HepG2 (cell line): ENCODE data around the gene NOSIP. TPM values are rescaled to one million over a fixed set of nuclear protein-coding genes. Genes with fewer than 3 reads are reported as not detected.

Experiments used
- ESRRA ChIP-seq: sonication (generic); formaldehyde crosslinking; IDR thresholded peaks from 2 replicates; pipeline ENCODE4 v1.5.1; 2020; ENCODE audit warnings: mild to moderate bottlenecking, low read depth, missing genetic modification reagents
- FOSL1 ChIP-seq: sonication (generic); formaldehyde crosslinking; IDR thresholded peaks from 2 replicates; pipeline ENCODE4 v1.9.0; 2021; ENCODE audit warnings: missing genetic modification reagents, borderline replicate concordance
- FOXA1 ChIP-seq, 2 experiments: fragments of 450-650 bp in 1 of 2; sonication (generic) in 1 of 2; formaldehyde crosslinking in 1 of 2; IDR thresholded peaks; 2 replicates each; pipeline versions ENCODE4 v1.4.0 to v1.6.1; 2016 to 2020; ENCODE audit warnings: missing genetic modification reagents in 1 of 2
- GTF3A ChIP-seq: sonication (generic); formaldehyde crosslinking; conservative IDR thresholded peaks from 2 replicates; pipeline ENCODE4 v1.4.0; 2020; ENCODE audit warnings: mild to moderate bottlenecking, missing genetic modification reagents
- HDAC6 ChIP-seq: fragments of 200-600 bp; sonication (generic); IDR thresholded peaks from 2 replicates; pipeline ENCODE4 v1.7.0; 2017; ENCODE audit warnings: mild to moderate bottlenecking, antibody characterized with exemption, low read length, low read depth
- KDM6A ChIP-seq: IDR thresholded peaks from 2 replicates; pipeline ENCODE4 v1.6.1; 2016; ENCODE audit warnings: low read depth
- NFE2L1 ChIP-seq: sonication (generic); formaldehyde crosslinking; IDR thresholded peaks from 2 replicates; pipeline ENCODE4 v1.4.0; 2020; ENCODE audit warnings: missing genetic modification reagents, mild to moderate bottlenecking, borderline replicate concordance
- NR1H2 ChIP-seq: sonication (generic); formaldehyde crosslinking; IDR thresholded peaks from 2 replicates; pipeline ENCODE4 v1.8.1; 2022; ENCODE audit warnings: low read depth, missing genetic modification reagents, borderline replicate concordance
- PHB2 ChIP-seq: fragments of 450-650 bp; IDR thresholded peaks from 2 replicates; pipeline ENCODE4 v1.6.1; 2018; ENCODE audit not compliant: partially characterized antibody
- PITX1 ChIP-seq: sonication (generic); formaldehyde crosslinking; IDR thresholded peaks from 2 replicates; pipeline ENCODE4 v1.5.1; 2020; ENCODE audit warnings: mild to moderate bottlenecking, missing genetic modification reagents
- RAD51 ChIP-seq: fragments of 450-650 bp; IDR thresholded peaks from 2 replicates; pipeline ENCODE4 v1.6.1; 2016; ENCODE audit warnings: borderline replicate concordance
- RFXANK ChIP-seq: IDR thresholded peaks from 2 replicates; pipeline ENCODE4 v1.6.1; 2016
- ZFP1 ChIP-seq: IDR thresholded peaks from 2 replicates; pipeline ENCODE4 v1.6.1; 2016
- ZNF652 ChIP-seq: IDR thresholded peaks from 2 replicates; pipeline ENCODE4 v1.6.1; 2016; ENCODE audit warnings: low read depth, borderline replicate concordance
- polyA plus RNA-seq, 8 experiments: library from polyadenylated mRNA; depleted of rRNA in 3 of 8; stranded (reverse) in 7 of 8; unstranded in 1 of 8; fragments of >200 nt; fragmentation: Illumina TruSeq in 4 of 8; extraction: Trizol in 4 of 8; gene quantifications; 2 replicates each; pipeline versions ENCODE4 v1.2.1 to v1.2.3, GENCODE V29; 2011 to 2016; ENCODE audit warnings: low read depth in 4 of 8, missing spikeins in 1 of 8, mixed read lengths in 1 of 8; ENCODE audit not compliant: insufficient read depth in 1 of 8
- total RNA-seq, 5 experiments: library from RNA; depleted of rRNA; stranded (reverse); fragments of >200 nt; fragmentation: Illumina TruSeq; extraction: Trizol; gene quantifications; 2 replicates each; pipeline ENCODE4 v1.2.3, GENCODE V29; 2016; ENCODE audit warnings: low read depth in 1 of 5
- TF ChIP-seq, protein P1 (sequence below): sonication (generic); formaldehyde crosslinking; IDR thresholded peaks from 2 replicates; pipeline ENCODE4 v1.4.0; 2020; ENCODE audit warnings: missing genetic modification reagents, borderline replicate concordance
- TF ChIP-seq, protein P2 (sequence below): sonication (generic); formaldehyde crosslinking; IDR thresholded peaks from 2 replicates; pipeline ENCODE4 v1.5.1; 2020; ENCODE audit warnings: mild to moderate bottlenecking, missing genetic modification reagents
- TF ChIP-seq, protein P3 (sequence below): sonication (generic); formaldehyde crosslinking; IDR thresholded peaks from 2 replicates; pipeline ENCODE4 v1.4.0; 2020; ENCODE audit warnings: missing genetic modification reagents, borderline replicate concordance

NOSIP gene
- total and polyA plus RNA-seq, 2 of the 13 experiments (the other 11 are each of a cell fraction or from before 2014, with no cell fraction given): 54.3 to 78.0 TPM

DNA sequence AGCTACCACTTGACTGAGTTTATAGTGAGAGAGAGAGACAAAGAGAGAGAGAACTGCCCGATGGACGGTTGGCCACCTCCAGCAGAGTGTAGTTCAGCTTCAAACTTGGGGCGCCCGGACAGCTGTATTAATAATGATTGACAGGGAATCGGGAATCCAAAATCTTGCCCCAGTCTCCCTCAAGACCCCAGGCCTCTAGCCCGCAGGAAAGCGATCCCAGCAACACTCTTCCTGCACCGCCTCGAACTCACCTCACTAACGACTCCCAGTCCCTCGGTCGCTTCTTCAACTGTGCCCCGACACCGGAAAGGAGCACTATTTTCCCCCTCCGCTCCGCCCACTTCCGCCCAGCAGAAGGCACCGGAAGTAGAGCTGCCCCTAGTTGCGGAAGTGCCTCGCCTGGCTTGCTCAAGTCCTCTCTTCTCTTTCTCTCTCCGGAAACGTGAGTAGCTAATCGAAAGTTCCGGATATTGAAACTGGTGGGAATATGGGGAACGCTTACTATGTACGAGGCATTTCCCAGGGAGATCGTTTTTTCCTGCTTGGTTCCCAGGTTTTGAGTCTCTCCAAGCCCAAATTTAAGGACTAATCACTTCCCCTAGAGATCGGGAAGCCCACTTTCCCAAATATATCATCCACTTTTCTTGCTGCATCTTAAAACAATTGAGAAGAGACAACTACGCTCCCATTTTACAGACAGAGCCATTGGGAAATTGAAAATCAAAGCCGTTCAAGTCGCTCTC, at the start of gene NOSIP (continued):
- TF ChIP-seq, protein P1, sequence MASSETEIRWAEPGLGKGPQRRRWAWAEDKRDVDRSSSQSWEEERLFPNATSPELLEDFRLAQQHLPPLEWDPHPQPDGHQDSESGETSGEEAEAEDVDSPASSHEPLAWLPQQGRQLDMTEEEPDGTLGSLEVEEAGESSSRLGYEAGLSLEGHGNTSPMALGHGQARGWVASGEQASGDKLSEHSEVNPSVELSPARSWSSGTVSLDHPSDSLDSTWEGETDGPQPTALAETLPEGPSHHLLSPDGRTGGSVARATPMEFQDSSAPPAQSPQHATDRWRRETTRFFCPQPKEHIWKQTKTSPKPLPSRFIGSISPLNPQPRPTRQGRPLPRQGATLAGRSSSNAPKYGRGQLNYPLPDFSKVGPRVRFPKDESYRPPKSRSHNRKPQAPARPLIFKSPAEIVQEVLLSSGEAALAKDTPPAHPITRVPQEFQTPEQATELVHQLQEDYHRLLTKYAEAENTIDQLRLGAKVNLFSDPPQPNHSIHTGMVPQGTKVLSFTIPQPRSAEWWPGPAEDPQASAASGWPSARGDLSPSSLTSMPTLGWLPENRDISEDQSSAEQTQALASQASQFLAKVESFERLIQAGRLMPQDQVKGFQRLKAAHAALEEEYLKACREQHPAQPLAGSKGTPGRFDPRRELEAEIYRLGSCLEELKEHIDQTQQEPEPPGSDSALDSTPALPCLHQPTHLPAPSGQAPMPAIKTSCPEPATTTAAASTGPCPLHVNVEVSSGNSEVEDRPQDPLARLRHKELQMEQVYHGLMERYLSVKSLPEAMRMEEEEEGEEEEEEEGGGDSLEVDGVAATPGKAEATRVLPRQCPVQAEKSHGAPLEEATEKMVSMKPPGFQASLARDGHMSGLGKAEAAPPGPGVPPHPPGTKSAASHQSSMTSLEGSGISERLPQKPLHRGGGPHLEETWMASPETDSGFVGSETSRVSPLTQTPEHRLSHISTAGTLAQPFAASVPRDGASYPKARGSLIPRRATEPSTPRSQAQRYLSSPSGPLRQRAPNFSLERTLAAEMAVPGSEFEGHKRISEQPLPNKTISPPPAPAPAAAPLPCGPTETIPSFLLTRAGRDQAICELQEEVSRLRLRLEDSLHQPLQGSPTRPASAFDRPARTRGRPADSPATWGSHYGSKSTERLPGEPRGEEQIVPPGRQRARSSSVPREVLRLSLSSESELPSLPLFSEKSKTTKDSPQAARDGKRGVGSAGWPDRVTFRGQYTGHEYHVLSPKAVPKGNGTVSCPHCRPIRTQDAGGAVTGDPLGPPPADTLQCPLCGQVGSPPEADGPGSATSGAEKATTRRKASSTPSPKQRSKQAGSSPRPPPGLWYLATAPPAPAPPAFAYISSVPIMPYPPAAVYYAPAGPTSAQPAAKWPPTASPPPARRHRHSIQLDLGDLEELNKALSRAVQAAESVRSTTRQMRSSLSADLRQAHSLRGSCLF (CRISPR knock-in tag): no peak
- TF ChIP-seq, protein P2, sequence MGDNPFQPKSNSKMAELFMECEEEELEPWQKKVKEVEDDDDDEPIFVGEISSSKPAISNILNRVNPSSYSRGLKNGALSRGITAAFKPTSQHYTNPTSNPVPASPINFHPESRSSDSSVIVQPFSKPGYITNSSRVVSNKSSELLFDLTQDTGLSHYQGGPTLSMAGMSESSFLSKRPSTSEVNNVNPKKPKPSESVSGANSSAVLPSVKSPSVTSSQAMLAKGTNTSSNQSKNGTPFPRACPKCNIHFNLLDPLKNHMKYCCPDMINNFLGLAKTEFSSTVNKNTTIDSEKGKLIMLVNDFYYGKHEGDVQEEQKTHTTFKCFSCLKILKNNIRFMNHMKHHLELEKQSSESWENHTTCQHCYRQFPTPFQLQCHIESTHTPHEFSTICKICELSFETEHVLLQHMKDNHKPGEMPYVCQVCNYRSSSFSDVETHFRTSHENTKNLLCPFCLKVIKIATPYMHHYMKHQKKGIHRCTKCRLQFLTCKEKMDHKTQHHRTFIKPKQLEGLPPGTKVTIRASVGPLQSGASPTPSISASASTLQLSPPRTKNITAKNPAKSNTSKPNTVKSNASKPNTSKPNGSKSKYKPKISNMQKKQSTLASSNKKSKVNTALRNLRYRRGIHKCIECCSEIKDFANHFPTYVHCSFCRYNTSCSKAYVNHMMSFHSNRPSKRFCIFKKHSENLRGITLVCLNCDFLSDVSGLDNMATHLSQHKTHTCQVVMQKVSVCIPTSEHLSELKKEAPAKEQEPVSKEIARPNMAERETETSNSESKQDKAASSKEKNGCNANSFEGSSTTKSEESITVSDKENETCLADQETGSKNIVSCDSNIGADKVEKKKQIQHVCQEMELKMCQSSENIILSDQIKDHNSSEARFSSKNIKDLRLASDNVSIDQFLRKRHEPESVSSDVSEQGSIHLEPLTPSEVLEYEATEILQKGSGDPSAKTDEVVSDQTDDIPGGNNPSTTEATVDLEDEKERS: no peak
- no peak for TF ChIP-seq FOXA1 (IDR thresholded peaks at IDR 0.05)
- no peak for TF ChIP-seq FOXA1 (CRISPR knock-in tag; IDR thresholded peaks at IDR 0.05)
- TF ChIP-seq ZNF652: no peak
- no peak for TF ChIP-seq HDAC6
- TF ChIP-seq RAD51: no peak
- TF ChIP-seq RFXANK (CRISPR knock-in tag): peak; percentile 81
- TF ChIP-seq KDM6A (CRISPR knock-in tag): no peak
- TF ChIP-seq PITX1 (CRISPR knock-in tag): no peak
- no peak for TF ChIP-seq GTF3A
- no peak for TF ChIP-seq ESRRA (CRISPR knock-in tag)
- TF ChIP-seq ZFP1 (CRISPR knock-in tag): no peak; the same call in none of the 2 replicates
- TF ChIP-seq, protein P3, sequence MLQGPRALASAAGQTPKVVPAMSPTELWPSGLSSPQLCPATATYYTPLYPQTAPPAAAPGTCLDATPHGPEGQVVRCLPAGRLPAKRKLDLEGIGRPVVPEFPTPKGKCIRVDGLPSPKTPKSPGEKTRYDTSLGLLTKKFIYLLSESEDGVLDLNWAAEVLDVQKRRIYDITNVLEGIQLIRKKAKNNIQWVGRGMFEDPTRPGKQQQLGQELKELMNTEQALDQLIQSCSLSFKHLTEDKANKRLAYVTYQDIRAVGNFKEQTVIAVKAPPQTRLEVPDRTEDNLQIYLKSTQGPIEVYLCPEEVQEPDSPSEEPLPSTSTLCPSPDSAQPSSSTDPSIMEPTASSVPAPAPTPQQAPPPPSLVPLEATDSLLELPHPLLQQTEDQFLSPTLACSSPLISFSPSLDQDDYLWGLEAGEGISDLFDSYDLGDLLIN: no peak
- TF ChIP-seq NFE2L1 (CRISPR knock-in tag): no peak
- no peak for TF ChIP-seq PHB2
- TF ChIP-seq FOSL1 (CRISPR knock-in tag): no peak
- TF ChIP-seq NR1H2 (CRISPR knock-in tag): no peak
